GM18508 (cell line): Measurements from ENCODE around the gene OSBPL5.

Experiments used
- ATAC-seq: cut with Tn5 transposase; IDR thresholded peaks from one replicate; pipeline ENCODE4 v1.9.1; 2021; ENCODE audit warnings: moderate number of reproducible peaks; ENCODE audit not compliant: insufficient read depth, unreplicated experiment

Gene OSBPL5

GRCh38 chr11:3044004-3044403 is 121.1 kb downstream of the OSBPL5 start:
- ATAC-seq: no peak

GRCh38 chr11:3043315-3043871 is 121.7 kb downstream of the OSBPL5 start:
- no peak for ATAC-seq

GRCh38 chr11:3042496-3043314 is 122.4 kb downstream of the OSBPL5 start:
- ATAC-seq: no peak

- no peak for ATAC-seq
Observed at GRCh38 chr11:3041699-3042441, 123.2 kb downstream of the OSBPL5 start.

- ATAC-seq: no peak
Observed at GRCh38 chr11:3040881-3041280, 124.2 kb downstream of the OSBPL5 start.

- no peak for ATAC-seq
Observed at GRCh38 chr11:3037945-3038271, 127.2 kb downstream of the OSBPL5 start.
